ENCODE data around the gene FBXW4. TPM values are rescaled to one million over a fixed set of nuclear protein-coding genes. Genes with fewer than 3 reads are reported as not detected.
A peak's percentile ranks its signal among the peaks of the same experiment; 100 is the strongest.

Gene FBXW4
- total RNA-seq (100 to 1,000 TPM in 1 of 5 experiments, 10 to 100 TPM in 4; 47.2 to 105 (median 88.1) TPM), polyA plus RNA-seq (10 to 100 TPM in 1 of 2 donors, 1 to 10 TPM in 1; 6.1 to 15.9 TPM), total RNA-seq (79.4 reads per million, percentile 80 among the genes with 10 or more reads in this experiment)

GRCh38 chr10:101694674-101695403 is at the start of gene FBXW4:
Gene FBXW4 (minus strand): TSS chr10:101695170. CDS start chr10:101695105, 65 bp downstream.
- H3K27ac ChIP-seq (ENCODE audit: low read depth, low read length) = peak within 1 kb of the TSS; percentile 99
- ATAC-seq (peak; percentile 83), DNase-seq (peak; percentile 64 to 77 (median 68))
- H3K4me1 ChIP-seq (ENCODE audit: control insufficient read depth in 2 of 2, insufficient read depth in 2 of 2, low read length in 2 of 2) = peaks cover 21 to 28% of the 10 kb centered on the region in 2 donors
- ChIA-PET CTCF (interaction anchor here (0.6 to 2.2 kb wide), 3 partner anchors 14 to 474 kb away, joined by 3 to 5 read pairs (median 3); no protein-coding TSS in a partner anchor), POLR2A (interaction anchor here (0.6 to 3.2 kb wide), 10 partner anchors 9 to 361 kb away, joined by 3 to 15 read pairs (median 4); partner anchors contain the start of genes ARMH3, DPCD, OGA and POLL)
- no peaks in the 10 kb centered on the region for H3K9me3 ChIP-seq (ENCODE audit: control insufficient read depth in 2 of 3, low read length in 3 of 3)
- peaks cover 0 to 2% (median 0%) of the 10 kb centered on the region in 11 donors for H3K9me3 Mint-ChIP-seq
- no peaks in the 10 kb centered on the region for H3K27me3 Mint-ChIP-seq
- peak within 1 kb of the TSS; percentile 94 to 100 (median 99) for H3K27ac Mint-ChIP-seq
- intact Hi-C loops (cut with micrococcal nuclease) = loop anchor here (1.0 to 10.0 kb wide), 12 partner anchors 86 to 812 kb away; partner anchors contain the start of genes BTRC (in 1 of the 2), DPCD (in 1 of the 2), GBF1 (in 1 of the 2) and HPS6 (in 1 of the 2)
- no peaks in the 10 kb centered on the region for H3K27me3 ChIP-seq (ENCODE audit: control insufficient read depth in 2 of 2, insufficient read depth in 2 of 2, low read length in 2 of 2)
- H3K36me3 ChIP-seq (ENCODE audit: control insufficient read depth in 2 of 3, insufficient read depth in 3 of 3, low read length in 3 of 3) = peaks cover 0 to 4% (median 0%) of the 10 kb centered on the region in 3 experiments
- peaks cover 0 to 10% (median 4%) of the 10 kb centered on the region in 5 donors for H3K36me3 Mint-ChIP-seq
- peaks cover 31 to 52% (median 38%) of the 10 kb centered on the region in 7 donors for H3K4me1 Mint-ChIP-seq
- H3K4me3 ChIP-seq (ENCODE audit: low read length) = peak within 1 kb of the TSS; percentile 58
- H3K4me3 Mint-ChIP-seq = peak within 1 kb of the TSS; percentile 93 to 98 (median 96)

GRCh38 chr10:101744267-101744666 is 49.3 kb upstream of the FBXW4 start:
- Mint-ChIP-seq H3K27ac (no peak overlapping the region), H3K4me1 (peaks cover 0 to 1% (median 0%) of the 10 kb centered on the region in 7 donors), H3K9me3 (peaks cover 0 to 2% (median 0%) of the 10 kb centered on the region in 11 donors), H3K36me3 (no peaks in the 10 kb centered on the region), H3K4me3 (no peak overlapping the region), H3K27me3 (peaks cover 0 to 37% (median 3%) of the 10 kb centered on the region in 5 donors)
- H3K9me3 ChIP-seq (ENCODE audit: control insufficient read depth in 2 of 3, low read length in 3 of 3) = no peaks in the 10 kb centered on the region
- H3K27me3 ChIP-seq (ENCODE audit: control insufficient read depth in 2 of 2, insufficient read depth in 2 of 2, low read length in 2 of 2) = no peaks in the 10 kb centered on the region
- ChIA-PET CTCF (no interaction called here), POLR2A (no interaction called here)
- H3K36me3 ChIP-seq (ENCODE audit: control insufficient read depth in 2 of 3, insufficient read depth in 3 of 3, low read length in 3 of 3) = no peaks in the 10 kb centered on the region
- ATAC-seq = no peak
- H3K4me1 ChIP-seq (ENCODE audit: control insufficient read depth in 2 of 2, insufficient read depth in 2 of 2, low read length in 2 of 2) = no peaks in the 10 kb centered on the region
- H3K4me3 ChIP-seq (ENCODE audit: low read length) = no peak overlapping the region
- no peak for DNase-seq
- no peak overlapping the region for H3K27ac ChIP-seq (ENCODE audit: low read depth, low read length)
- intact Hi-C loops (cut with micrococcal nuclease) = no loop called here

- no peak for ATAC-seq
- H3K9me3 ChIP-seq (ENCODE audit: control insufficient read depth in 2 of 3, low read length in 3 of 3) = no peaks in the 10 kb centered on the region
- Mint-ChIP-seq H3K27me3 (peaks cover 0 to 37% (median 3%) of the 10 kb centered on the region in 5 donors), H3K4me1 (peaks cover 0 to 1% (median 0%) of the 10 kb centered on the region in 7 donors), H3K4me3 (no peak overlapping the region), H3K36me3 (no peaks in the 10 kb centered on the region), H3K9me3 (peaks cover 0 to 2% (median 0%) of the 10 kb centered on the region in 11 donors), H3K27ac (peak overlapping the region in 1 of 9 donors; percentile 23)
- H3K27me3 ChIP-seq (ENCODE audit: control insufficient read depth in 2 of 2, insufficient read depth in 2 of 2, low read length in 2 of 2) = no peaks in the 10 kb centered on the region
- intact Hi-C loops (cut with micrococcal nuclease) = no loop called here
- no peaks in the 10 kb centered on the region for H3K4me1 ChIP-seq (ENCODE audit: control insufficient read depth in 2 of 2, insufficient read depth in 2 of 2, low read length in 2 of 2)
- H3K4me3 ChIP-seq (ENCODE audit: low read length) = no peak overlapping the region
- no peak for DNase-seq
- no peak overlapping the region for H3K27ac ChIP-seq (ENCODE audit: low read depth, low read length)
- no peaks in the 10 kb centered on the region for H3K36me3 ChIP-seq (ENCODE audit: control insufficient read depth in 2 of 3, insufficient read depth in 3 of 3, low read length in 3 of 3)
- ChIA-PET CTCF (no interaction called here), POLR2A (no interaction called here)
Measured at GRCh38 chr10:101741938-101742337, 47.0 kb upstream of the FBXW4 start.

- Histone ChIP-seq H3K36me3 (ENCODE audit: control insufficient read depth in 2 of 3, insufficient read depth in 3 of 3, low read length in 3 of 3) (no peaks in the 10 kb centered on the region), H3K27ac (ENCODE audit: low read depth, low read length) (no peak overlapping the region), H3K27me3 (ENCODE audit: control insufficient read depth in 2 of 2, insufficient read depth in 2 of 2, low read length in 2 of 2) (no peaks in the 10 kb centered on the region), H3K9me3 (ENCODE audit: control insufficient read depth in 2 of 3, low read length in 3 of 3) (no peaks in the 10 kb centered on the region), H3K4me3 (ENCODE audit: low read length) (no peak overlapping the region), H3K4me1 (ENCODE audit: control insufficient read depth in 2 of 2, insufficient read depth in 2 of 2, low read length in 2 of 2) (no peaks in the 10 kb centered on the region)
- Mint-ChIP-seq H3K4me3 (no peak overlapping the region), H3K4me1 (peaks cover 0 to 1% (median 0%) of the 10 kb centered on the region in 7 donors), H3K27me3 (peaks cover 0 to 43% (median 4%) of the 10 kb centered on the region in 5 donors), H3K9me3 (peaks cover 0 to 2% (median 0%) of the 10 kb centered on the region in 11 donors), H3K27ac (peak overlapping the region in 1 of 9 donors; percentile 36), H3K36me3 (no peaks in the 10 kb centered on the region)
- ATAC-seq = no peak
- ChIA-PET CTCF (no interaction called here), POLR2A (no interaction called here)
- DNase-seq = no peak
- intact Hi-C loops (cut with micrococcal nuclease) = no loop called here
Measured at GRCh38 chr10:101736666-101737065, 41.7 kb upstream of the FBXW4 start.

- Mint-ChIP-seq H3K27ac (no peak overlapping the region), H3K9me3 (peaks cover 0 to 1% (median 0%) of the 10 kb centered on the region in 11 donors), H3K36me3 (no peaks in the 10 kb centered on the region), H3K4me3 (no peak overlapping the region), H3K4me1 (peaks cover 0 to 2% (median 0%) of the 10 kb centered on the region in 7 donors), H3K27me3 (peaks cover 4 to 43% (median 10%) of the 10 kb centered on the region in 5 donors)
- no peak overlapping the region for H3K27ac ChIP-seq (ENCODE audit: low read depth, low read length)
- intact Hi-C loops (cut with micrococcal nuclease) = no loop called here
- H3K4me1 ChIP-seq (ENCODE audit: control insufficient read depth in 2 of 2, insufficient read depth in 2 of 2, low read length in 2 of 2) = no peaks in the 10 kb centered on the region
- no peak for ATAC-seq
- CTCF ChIA-PET = no interaction called here
- no peak for DNase-seq
- H3K36me3 ChIP-seq (ENCODE audit: control insufficient read depth in 2 of 3, insufficient read depth in 3 of 3, low read length in 3 of 3) = no peaks in the 10 kb centered on the region
- no peaks in the 10 kb centered on the region for H3K9me3 ChIP-seq (ENCODE audit: control insufficient read depth in 2 of 3, low read length in 3 of 3)
- POLR2A ChIA-PET = no interaction called here
- H3K4me3 ChIP-seq (ENCODE audit: low read length) = no peak overlapping the region
- no peaks in the 10 kb centered on the region for H3K27me3 ChIP-seq (ENCODE audit: control insufficient read depth in 2 of 2, insufficient read depth in 2 of 2, low read length in 2 of 2)
Measured at GRCh38 chr10:101732096-101732495, 37.1 kb upstream of the FBXW4 start.

GRCh38 chr10:101726115-101726387 is 31.1 kb upstream of the FBXW4 start:
- no peaks in the 10 kb centered on the region for H3K4me1 ChIP-seq (ENCODE audit: control insufficient read depth in 2 of 2, insufficient read depth in 2 of 2, low read length in 2 of 2)
- intact Hi-C loops (cut with micrococcal nuclease) = no loop called here
- Mint-ChIP-seq H3K4me3 (no peak overlapping the region), H3K4me1 (no peaks in the 10 kb centered on the region), H3K27me3 (peaks cover 4 to 26% (median 14%) of the 10 kb centered on the region in 5 donors), H3K9me3 (no peaks in the 10 kb centered on the region), H3K36me3 (no peaks in the 10 kb centered on the region), H3K27ac (no peak overlapping the region)
- H3K27ac ChIP-seq (ENCODE audit: low read depth, low read length) = no peak overlapping the region
- H3K9me3 ChIP-seq (ENCODE audit: control insufficient read depth in 2 of 3, low read length in 3 of 3) = no peaks in the 10 kb centered on the region
- no peak overlapping the region for H3K4me3 ChIP-seq (ENCODE audit: low read length)
- POLR2A ChIA-PET = no interaction called here
- ATAC-seq (no peak), DNase-seq (no peak)
- H3K27me3 ChIP-seq (ENCODE audit: control insufficient read depth in 2 of 2, insufficient read depth in 2 of 2, low read length in 2 of 2) = no peaks in the 10 kb centered on the region
- H3K36me3 ChIP-seq (ENCODE audit: control insufficient read depth in 2 of 3, insufficient read depth in 3 of 3, low read length in 3 of 3) = no peaks in the 10 kb centered on the region
- CTCF ChIA-PET = no interaction called here
